Pulmonary artery endothelial cell (primary cell): ENCODE results near the gene EHHADH. TPM values are rescaled to one million over a fixed set of nuclear protein-coding genes. Genes with fewer than 3 reads are reported as not detected.
"Not testable (repeated sequence)": the region's sequence is repeated elsewhere in the genome, so short reads cannot be mapped to it uniquely, and the experiment has no call there.

Experiments
- DNase-seq: peaks from one replicate; pipeline ENCODE4 v3.0.0-alpha.2; 2011; ENCODE audit warnings: low read depth, low spot score
- total RNA-seq: library from RNA; depleted of rRNA; stranded (reverse); fragments of >200 nt; gene quantifications from 2 replicates; pipeline ENCODE4 v1.2.3, GENCODE V29; 2014

EHHADH gene
- total RNA-seq = 3.2 and 6.3 TPM in 2 replicates

DNA sequence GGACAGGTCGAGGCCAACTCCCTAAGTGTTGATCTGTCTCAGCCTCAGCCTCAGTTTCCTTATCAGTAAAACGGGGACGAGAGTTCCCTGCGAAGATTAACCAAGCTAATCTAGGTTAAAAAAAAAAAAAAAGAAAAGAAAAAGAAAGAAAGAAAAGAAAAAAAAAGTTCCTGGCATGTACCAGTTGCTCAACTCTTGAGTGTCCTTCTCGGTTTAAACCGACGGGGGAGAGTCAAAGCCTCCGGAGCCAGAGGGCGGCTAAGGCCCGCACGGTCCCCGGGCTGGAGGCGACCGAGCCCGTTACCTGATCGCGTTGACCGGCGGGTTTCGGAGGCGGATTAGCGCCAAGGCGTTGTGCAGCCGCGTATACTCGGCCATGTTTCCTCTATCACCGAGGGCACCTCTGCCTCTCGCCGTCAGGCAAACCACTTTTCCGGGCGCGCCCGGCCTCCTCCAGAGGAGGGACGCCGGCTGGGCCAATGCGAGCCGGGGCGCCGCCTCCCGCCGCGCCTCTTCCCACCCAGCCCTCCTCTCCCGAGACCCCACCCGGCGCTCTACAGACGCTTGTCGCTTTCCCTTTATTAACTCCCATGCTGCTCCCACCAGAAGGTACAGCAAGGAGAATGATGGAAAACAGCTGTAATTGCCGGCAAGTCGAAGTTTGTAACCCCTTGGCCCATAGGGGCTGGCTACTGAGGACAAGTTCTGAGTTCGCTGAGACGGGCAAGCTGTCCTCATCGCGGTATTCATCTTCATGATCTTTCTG, at the start of gene EHHADH:
TSS of gene EHHADH (minus strand) at position 405 of the 766 bp plus-strand sequence. CDS start at position 378, 27 bp downstream.
- no peak for DNase-seq

DNA sequence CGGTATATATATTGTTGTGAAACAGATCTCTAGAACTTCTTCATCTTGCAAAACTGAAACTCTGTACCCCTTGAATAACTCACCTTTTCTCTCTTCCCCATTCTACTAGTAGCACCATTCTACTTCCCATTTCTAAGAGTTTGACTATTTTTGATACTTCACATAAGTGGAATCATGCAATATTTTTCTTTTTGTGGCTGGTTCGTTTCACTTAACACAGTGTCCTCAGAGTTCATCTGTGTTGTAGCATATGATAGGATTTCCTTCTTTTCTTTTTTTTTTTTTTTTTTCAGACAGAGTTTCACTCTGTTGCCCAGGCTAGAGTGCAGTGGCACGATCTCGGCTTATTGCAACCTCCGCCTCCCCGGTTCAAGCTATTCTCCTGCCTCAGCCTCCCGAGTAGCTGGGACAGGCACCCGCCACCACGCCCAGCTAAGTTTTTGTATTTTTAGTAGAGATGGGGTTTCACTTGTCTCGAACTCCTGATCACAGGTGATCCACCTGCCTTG, 46.1 kb upstream of the EHHADH start:
- DNase-seq = not testable (repeated sequence)

DNA sequence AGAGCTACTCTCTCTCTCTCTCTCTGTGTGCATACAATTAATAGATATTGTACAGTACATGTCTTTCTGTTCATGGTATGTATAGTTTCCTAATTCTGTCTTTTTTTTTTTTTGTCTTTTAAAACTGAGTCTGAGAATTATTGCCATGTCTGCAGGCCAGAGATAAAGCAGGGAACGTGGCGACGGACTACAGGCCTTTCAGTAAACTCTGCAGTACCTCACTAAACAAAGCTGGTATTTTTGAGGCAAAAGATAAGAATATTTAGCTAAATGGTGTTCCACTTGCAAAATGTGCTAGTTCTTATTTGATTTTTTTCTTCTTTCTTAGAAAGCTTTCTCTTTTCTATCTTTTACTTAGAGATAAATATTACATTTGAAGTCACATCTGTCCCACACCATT, 44.0 kb upstream of the EHHADH start:
- no peak for DNase-seq

DNA sequence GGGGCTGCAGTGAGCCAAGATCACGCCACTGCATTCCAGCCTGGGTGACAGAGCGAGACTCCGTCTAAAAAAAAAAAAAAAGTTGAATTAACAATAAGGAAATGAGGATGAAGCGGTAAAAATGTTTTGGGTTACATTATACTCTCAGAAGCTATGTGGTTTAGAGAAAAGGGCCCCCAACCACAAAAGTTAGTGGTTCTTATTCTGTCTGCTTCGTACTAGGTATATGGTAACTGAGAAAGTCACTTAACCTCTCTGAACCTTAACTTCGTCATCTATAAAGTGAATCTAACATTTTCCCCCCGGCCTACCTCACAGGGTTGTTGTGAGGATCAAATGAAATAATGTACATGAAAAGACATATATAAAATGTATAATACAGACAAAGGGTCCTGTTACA, 38.4 kb upstream of the EHHADH start:
- no peak for DNase-seq

DNA sequence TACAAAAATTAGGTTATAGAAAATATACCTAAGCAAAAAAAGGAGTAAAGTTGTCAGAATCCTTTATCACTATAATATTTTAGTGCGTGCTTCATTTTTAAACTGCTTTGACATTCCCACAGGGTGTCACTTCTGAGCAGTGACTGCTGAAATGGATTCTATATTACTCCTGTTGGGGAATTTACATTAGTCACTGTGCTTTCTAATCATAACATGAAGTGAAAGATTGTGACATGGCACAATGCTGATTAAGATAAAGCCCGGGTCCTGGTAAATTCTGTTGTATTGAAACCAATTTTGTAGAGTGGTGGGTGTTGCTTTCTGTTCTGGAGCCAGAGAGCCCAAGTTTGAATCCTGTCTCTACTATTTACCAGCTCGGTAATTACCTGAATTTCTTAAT, 36.4 kb upstream of the EHHADH start:
- DNase-seq = no peak

DNA sequence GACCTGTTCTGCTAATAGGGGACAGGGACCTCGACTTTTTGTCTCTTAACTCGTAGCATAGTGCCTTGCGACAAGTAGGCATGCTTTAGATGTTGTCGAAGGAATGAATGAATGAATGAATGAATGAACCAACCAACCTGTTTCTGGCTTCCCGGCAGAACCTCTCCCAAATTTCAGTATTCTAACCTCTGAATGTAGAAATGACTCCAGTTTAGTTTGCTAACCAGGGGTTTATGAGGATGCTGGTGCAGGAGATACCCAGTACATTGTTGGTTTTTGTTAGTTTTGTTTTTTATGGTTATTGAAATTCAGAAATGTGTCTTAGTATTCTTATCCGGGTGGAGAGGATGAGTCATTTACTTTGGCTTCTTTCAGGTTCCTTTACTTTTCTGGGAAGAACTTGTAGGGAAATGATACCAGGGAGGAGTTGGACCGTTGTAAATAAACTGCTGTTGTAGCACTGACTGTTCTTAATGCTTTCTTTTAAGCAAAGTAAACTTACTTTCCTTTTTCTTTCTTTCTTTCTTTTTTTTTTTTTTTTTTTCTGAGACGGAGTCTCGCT, 29.6 kb upstream of the EHHADH start:
- no peak for DNase-seq

DNA sequence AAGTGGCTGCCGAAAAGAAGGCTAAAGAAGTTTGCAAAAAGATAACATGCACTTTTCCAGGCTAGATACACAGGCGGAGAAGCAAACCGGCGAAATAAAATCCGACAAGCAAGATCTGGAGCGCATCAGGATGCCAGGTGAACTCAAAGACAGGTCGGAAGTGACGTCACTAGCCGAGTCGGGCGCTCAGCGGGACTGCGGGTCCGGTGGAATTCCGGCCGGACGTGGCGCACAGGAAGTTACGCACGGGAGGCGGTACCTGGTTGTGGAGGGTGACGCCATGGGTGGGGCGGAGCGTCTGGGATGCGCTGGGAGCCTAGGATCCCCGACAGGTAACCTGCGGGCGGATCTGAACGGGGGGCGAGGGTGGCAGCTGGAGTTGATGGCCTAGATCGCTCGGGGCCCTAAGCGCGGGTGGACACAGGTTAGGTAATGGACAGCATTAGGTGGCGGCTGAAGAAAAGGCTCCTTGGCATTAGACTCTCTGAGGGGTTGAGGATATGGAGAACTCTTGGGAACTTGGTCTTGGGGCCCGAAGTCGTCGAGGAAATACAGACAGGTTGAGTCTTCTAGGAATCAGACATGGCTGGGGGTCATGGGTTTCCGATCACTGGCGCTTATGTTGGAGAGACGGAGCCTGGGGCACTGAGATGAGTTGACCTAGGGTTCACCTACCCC, 29.0 kb upstream of the EHHADH start:
- DNase-seq = peak; percentile 78

DNA sequence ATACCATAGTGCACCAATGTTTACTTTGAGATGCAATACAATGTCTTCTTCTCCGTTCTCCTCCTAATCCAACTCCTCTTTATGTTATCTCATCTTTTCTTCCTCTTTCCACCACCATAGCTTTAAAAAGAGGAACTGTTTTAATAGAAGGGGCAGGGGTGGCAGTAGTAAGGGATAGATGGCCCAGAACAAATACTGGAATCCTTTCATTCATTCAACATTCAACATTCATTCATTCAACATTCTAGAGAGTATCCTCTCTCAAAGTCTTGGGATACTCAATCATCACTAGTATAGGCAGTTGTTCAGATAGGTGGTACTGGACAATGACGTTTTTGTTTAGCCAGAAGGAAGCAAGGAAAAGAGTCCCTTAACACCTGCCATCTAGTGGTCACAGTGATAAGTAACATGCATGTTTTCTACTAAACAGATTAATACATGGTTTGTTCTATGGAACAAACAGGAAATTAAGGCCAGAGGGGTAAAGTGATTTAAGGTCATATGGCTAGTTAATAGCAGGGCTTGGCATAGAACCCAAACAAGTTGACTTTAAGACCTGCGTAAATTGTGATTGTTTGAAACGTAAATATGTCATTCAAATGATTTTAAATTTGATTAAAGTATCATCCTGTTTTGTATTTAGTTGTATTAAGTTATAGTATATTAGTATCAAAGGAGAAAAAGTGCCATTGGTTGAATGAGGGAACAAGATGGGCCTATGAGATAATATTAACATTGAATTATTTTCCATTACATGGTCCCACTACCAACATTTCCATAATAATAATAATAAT, 26.9 kb upstream of the EHHADH start:
- DNase-seq = peak; percentile 35

DNA sequence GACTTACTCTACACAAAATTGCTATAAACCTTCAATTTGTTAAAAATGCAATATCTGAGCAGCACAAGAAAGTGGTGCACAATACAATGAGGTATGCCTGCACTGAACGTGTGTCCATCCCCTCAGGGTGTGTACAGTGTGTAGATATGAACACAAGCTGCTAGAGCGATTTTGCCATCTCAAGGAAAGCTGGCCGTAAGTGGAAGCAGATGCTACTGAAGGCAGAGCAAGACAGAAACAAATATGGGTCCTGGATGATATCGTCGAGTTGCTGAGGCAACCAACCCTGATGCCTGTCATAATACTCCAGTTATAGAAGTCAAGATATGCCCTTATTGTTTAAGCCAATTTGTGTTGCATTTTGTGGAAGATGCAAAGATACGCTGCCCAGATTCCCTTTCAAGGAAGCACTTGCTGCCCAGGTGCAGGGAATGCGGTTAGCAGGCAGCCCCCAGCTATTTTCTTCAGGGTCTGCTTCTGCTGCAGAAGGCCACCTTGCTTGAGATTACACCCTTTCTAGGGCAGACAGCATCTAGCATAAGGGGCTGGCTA, 25.8 kb upstream of the EHHADH start:
- DNase-seq = no peak

DNA sequence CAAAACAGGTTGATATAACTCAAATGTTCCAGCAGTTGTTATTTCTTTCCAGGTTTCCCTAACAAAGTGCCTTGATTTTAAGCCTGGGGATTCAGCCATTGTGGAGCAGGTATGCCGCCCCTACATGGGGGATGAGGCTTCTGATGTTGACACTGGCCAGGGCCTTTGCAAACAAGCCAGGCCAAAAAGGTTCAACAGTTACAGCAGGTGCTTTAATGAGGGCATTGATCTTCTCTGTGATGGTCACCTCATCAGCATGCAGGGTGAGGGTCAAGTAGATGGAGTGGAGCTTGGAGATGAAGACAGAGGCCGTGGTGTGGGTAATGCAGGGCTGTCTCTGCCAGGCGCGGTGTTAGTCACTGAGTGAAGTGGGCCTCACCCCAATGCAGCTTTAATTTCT, 22.6 kb upstream of the EHHADH start:
- DNase-seq = no peak

DNA sequence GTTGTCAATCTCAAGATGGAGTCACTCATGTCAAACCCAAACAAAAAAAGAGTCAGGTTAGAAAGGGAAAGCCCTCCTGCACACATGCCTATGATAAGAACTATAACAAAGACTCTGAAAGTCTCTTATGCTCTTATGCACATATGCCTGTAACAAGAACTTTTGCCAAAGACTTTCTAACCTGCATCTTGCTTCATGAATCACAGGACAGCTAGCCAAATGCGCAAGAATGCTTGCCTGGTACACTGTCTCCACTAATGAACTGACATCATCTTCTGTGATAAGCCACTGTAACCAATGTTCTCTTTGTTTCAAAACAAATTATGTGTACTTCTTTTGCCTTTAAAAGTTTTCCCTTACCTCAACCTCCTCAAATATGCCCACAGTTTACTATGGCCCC, 18.2 kb upstream of the EHHADH start:
- no peak for DNase-seq

DNA sequence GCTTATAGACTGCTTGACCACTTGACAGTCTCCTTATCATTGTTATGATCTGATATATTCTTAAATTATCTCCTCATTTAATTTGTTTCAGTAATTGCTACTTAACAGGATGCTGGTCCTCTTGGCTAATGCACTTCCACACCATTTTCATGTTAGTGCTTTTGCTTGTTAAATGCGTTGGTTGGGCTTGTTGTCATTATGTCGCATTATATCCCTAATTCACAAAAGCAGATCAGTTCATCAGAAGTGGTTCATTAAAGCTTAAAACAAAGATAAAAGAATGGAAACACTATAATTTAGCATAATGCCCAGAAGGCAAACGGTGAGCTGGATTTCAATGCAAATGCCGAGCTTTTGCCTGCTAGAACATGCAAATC, 17.1 kb upstream of the EHHADH start:
- no peak for DNase-seq

DNA sequence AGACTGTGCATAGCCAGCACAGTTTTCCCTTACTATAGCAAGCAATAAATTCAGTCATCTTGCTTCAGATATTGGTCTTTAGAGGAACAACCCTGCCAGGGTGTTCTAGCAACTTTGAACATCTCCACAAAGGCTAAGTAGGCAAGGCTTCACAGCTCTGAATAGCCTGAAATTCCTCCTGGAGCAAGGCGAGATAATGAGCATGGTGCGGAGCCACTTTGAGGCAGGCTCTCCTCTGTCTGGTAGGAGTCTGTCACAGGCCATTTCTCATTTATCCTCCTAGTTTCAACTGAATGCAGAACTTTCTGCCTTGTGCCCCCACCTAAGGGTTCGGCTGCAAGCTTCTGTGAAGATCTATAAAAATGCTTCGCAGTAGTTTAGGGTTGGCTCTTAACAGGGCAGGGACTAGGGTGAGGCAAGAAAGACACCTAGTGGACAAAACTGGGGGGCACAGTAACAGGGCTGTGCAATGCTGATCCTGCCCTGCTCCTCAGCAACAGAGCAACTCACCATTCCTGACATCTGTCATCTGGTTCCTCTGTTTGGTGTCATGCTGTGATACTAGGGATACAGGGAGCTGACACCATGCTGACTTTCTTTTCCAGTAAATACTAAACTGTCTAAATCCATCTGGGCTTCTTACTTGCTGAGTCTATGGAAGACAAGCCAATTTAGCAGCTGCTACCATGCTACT, 16.6 kb upstream of the EHHADH start:
- no peak for DNase-seq

DNA sequence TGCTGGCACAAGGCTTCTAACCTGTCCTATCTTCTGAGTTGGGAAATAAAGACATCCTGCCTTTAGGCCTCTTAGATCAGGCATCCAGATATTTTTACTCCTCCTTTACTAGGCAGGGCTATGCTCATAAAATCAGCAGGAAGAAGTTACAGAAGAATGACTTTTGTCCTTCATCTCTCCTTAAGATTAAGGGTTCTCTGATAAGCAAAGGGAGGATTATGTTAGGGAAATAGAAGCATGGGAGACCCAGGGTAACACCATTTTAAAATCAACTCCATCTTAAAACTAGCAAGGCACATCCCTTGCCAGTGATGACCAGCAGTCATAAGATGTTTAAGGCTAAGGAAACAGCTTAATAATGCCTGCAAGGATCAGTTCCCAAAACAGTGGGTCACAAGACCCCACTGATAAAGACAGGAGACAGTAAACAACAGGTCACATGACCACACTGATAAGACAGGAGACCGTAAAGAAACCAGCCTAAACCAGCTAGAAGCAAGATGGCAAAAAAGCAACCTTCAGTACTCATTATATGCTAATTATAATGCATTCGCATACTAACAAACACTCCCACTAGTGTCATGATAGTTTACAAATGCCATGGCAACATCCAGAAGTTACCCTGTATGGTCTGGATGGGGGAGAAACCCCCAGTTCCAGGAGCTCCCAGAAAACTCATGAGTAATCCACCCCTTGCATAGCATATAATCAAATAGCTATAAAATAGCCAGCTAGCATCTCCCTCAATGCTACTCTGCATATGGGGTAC, 14.5 kb upstream of the EHHADH start:
- no peak for DNase-seq

DNA sequence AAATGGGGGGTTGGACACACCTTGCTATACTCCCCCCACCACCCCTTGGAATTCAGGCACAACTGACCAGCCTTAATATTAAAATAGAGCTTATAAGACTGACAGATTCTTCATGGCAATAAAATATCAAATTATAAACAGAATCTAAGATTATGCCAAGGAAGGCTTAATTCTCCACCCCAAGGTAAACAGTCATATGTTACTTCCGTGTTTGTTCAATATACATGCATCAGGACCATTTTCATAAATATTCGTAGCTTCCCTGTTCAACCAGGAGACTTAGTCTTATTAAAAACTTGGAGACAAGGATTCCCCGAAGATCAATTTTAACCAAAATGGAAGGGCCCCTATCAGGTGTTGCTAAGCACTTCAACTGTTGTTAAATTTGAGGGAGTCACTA, 13.3 kb upstream of the EHHADH start:
- no peak for DNase-seq

DNA sequence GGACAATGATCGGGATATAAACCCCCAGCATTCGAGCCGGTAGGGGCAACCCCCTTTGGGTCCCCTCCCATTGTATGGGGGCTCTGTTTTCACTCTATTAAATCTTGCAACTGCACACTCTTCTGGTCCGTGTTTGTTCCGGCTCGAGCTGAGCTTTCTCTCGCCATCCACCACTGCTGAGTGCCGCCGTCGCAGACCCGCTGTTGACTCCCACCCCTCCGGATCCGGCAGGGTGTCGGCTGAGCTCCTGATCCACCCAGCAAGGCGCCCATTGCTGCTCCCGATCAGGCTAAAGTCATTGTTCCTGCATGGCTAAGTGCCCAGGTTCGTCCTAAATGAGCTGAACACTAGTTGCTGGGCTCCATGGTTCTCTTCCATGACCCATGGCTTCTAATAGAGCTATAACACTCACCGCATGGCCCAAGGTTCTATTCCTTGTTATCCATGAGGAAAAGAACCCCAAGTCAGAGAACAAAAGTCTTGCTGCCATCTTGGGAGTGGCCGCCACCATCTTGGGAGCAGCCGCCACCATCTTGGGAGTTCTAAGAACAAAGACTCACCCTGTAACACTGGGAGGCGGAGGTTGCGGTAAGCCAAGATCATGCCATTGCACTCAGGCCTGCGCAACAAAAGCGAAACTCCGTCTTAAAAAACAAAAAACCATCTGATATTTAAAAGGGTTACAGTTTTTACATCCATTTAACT, 11.2 kb upstream of the EHHADH start:
- no peak for DNase-seq

DNA sequence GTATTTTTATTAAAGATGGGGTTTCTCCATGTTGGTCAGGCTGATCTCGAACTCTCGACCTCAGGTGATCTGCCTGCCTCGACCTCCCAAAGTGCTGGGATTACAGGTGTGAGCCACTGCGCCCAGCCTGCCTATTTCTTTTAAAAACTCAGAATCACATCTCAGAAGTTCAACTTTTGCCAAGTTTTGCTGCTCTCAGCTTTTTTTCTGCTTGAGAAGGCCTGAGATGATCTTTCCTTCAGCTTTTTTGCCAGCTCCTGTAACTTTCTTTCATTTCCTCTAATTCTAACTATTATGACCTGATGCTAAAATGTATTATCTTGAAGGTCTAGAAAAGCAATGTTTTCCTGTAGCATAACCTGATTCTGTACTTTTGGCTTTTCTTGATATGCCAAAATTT, 9.6 kb upstream of the EHHADH start:
- no peak for DNase-seq

DNA sequence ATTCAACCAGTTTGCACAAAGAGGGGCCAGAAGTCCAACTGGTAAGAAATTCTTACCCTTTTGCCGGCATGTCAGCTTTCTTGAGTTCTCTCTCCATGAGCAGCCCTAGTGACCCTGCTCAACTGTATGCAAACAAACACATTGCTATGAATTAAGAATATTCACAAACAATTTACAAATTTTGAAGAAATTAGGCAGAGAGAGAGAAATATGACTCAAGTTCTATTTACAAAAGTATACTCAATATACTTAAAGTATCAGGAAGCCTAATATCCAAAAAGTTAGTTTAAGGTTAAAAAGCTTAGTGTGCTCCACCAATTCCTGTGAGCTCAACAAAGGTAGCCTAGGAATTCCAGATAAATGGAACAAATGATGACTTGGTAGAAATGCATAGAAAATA, 3.5 kb upstream of the EHHADH start:
- no peak for DNase-seq

DNA sequence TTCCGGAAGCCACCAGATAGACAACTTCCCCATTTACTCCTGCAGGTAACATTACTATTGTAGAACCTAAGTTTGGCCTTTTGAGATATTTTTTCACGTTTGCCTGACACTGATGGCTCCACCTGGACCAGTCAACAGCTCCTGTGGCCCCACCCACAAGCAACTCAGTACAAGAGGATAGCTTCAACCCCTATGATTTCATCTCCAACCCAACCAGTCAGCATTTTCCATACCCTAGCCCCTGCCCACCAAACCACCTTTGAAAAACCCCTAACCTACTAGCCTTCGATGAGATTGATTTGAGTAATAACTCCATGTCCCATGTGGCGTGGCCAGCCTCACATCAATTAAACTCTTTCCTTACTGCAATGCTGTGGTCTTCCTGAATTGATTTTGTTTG, 950 bp upstream of the EHHADH start:
- DNase-seq = no peak
